Measurements from ENCODE around the gene VPS41. TPM values are rescaled to one million over a fixed set of nuclear protein-coding genes. Genes with fewer than 3 reads are reported as not detected.

Gene VPS41
- total RNA-seq, 1 donor from 2014 or later, result 108 TPM

DNA sequence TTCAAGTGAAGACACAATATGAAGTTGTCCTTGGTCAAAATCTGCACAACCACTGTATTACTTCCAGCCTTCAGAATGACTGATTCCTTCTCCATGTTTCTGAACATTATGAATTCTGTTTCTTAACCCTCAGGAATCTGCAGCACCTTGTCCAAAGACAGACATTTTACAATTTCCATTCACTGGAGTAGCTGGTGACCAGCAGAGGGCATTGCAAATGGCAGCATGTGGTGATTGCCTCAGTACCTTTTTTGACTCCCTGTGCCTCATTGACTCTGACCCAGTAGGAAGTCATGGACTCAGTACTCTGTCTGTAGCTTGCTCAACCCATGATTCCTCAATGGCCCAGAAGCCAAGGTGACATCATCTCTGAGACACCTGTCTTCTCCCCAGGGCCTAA is 879 bp upstream of the VPS41 start:
- no peaks in the 10 kb centered on the region for H3K9me3 Mint-ChIP-seq (ENCODE audit: unreplicated experiment)
- TF ChIP-seq, protein P1, sequence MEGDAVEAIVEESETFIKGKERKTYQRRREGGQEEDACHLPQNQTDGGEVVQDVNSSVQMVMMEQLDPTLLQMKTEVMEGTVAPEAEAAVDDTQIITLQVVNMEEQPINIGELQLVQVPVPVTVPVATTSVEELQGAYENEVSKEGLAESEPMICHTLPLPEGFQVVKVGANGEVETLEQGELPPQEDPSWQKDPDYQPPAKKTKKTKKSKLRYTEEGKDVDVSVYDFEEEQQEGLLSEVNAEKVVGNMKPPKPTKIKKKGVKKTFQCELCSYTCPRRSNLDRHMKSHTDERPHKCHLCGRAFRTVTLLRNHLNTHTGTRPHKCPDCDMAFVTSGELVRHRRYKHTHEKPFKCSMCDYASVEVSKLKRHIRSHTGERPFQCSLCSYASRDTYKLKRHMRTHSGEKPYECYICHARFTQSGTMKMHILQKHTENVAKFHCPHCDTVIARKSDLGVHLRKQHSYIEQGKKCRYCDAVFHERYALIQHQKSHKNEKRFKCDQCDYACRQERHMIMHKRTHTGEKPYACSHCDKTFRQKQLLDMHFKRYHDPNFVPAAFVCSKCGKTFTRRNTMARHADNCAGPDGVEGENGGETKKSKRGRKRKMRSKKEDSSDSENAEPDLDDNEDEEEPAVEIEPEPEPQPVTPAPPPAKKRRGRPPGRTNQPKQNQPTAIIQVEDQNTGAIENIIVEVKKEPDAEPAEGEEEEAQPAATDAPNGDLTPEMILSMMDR (IDR thresholded peaks at IDR 0.05; ENCODE audit: partially characterized antibody, unreplicated experiment), result no peak
- H3K4me3 Mint-ChIP-seq (ENCODE audit: unreplicated experiment), result no peak overlapping the region
- H3K4me1 Mint-ChIP-seq (ENCODE audit: low read depth, unreplicated experiment), result peaks cover 9% of the 10 kb centered on the region
- no peak for DNase-seq
- H3K36me3 Mint-ChIP-seq (ENCODE audit: unreplicated experiment), result no peaks in the 10 kb centered on the region
- no peak overlapping the region for H3K27ac Mint-ChIP-seq (ENCODE audit: unreplicated experiment)
- H3K27me3 Mint-ChIP-seq (ENCODE audit: unreplicated experiment), result peaks cover 3% of the 10 kb centered on the region

- no peak overlapping the region for H3K27ac Mint-ChIP-seq (ENCODE audit: unreplicated experiment)
- peak overlapping the region; percentile 99 for H3K4me3 Mint-ChIP-seq (ENCODE audit: unreplicated experiment)
- no peaks in the 10 kb centered on the region for H3K27me3 Mint-ChIP-seq (ENCODE audit: unreplicated experiment)
- no peaks in the 10 kb centered on the region for H3K9me3 Mint-ChIP-seq (ENCODE audit: unreplicated experiment)
- TF ChIP-seq, protein P1 (IDR thresholded peaks at IDR 0.05; ENCODE audit: partially characterized antibody, unreplicated experiment), result no peak
- DNase-seq, result no peak
- peaks cover 12% of the 10 kb centered on the region for H3K4me1 Mint-ChIP-seq (ENCODE audit: low read depth, unreplicated experiment)
- H3K36me3 Mint-ChIP-seq (ENCODE audit: unreplicated experiment), result no peaks in the 10 kb centered on the region
Measured at GRCh38 chr7:38907766-38908165, 1.2 kb downstream of the VPS41 start.

- H3K4me1 Mint-ChIP-seq (ENCODE audit: low read depth, unreplicated experiment), result peaks cover 18% of the 10 kb centered on the region
- peak; percentile 34 for DNase-seq
- no peaks in the 10 kb centered on the region for H3K36me3 Mint-ChIP-seq (ENCODE audit: unreplicated experiment)
- H3K4me3 Mint-ChIP-seq (ENCODE audit: unreplicated experiment), result peak overlapping the region; percentile 33
- H3K9me3 Mint-ChIP-seq (ENCODE audit: unreplicated experiment), result no peaks in the 10 kb centered on the region
- H3K27me3 Mint-ChIP-seq (ENCODE audit: unreplicated experiment), result no peaks in the 10 kb centered on the region
- TF ChIP-seq, protein P1 (IDR thresholded peaks at IDR 0.05; ENCODE audit: partially characterized antibody, unreplicated experiment), result no peak
- peak overlapping the region; percentile 63 for H3K27ac Mint-ChIP-seq (ENCODE audit: unreplicated experiment)
Measured at GRCh38 chr7:38907066-38907465, 1.9 kb downstream of the VPS41 start.

- H3K9me3 Mint-ChIP-seq (ENCODE audit: unreplicated experiment), result no peaks in the 10 kb centered on the region
- no peaks in the 10 kb centered on the region for H3K36me3 Mint-ChIP-seq (ENCODE audit: unreplicated experiment)
- DNase-seq, result no peak
- H3K4me3 Mint-ChIP-seq (ENCODE audit: unreplicated experiment), result no peak overlapping the region
- no peaks in the 10 kb centered on the region for H3K27me3 Mint-ChIP-seq (ENCODE audit: unreplicated experiment)
- H3K4me1 Mint-ChIP-seq (ENCODE audit: low read depth, unreplicated experiment), result peaks cover 18% of the 10 kb centered on the region
- no peak overlapping the region for H3K27ac Mint-ChIP-seq (ENCODE audit: unreplicated experiment)
- TF ChIP-seq, protein P1 (IDR thresholded peaks at IDR 0.05; ENCODE audit: partially characterized antibody, unreplicated experiment), result no peak
Measured at GRCh38 chr7:38905056-38905759, 3.8 kb downstream of the VPS41 start.

DNA sequence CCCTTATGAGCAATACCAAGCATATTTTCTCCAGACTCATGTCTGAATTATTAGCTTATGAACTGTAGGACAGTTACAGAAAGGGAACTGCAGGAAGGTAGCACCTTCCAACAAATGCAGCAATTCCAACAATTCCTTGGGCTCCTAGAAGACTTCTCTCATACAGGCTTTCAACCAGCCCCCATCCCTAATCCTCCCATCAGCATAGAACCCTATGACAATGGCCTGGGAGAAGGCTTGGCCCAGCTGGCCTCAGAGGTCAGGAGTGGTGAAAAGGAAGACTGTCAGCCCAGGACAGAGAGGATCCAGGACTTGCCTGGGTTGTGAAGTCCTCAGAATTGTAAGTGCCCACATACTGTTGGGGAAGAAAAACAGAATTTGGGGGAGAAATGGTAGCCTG is 5.9 kb downstream of the VPS41 start:
- TF ChIP-seq, protein P1 (IDR thresholded peaks at IDR 0.05; ENCODE audit: partially characterized antibody, unreplicated experiment), result no peak
- Mint-ChIP-seq H3K36me3 (ENCODE audit: unreplicated experiment) (no peaks in the 10 kb centered on the region), H3K27ac (ENCODE audit: unreplicated experiment) (no peak overlapping the region)

More for the DNA sequence above, 5.9 kb downstream of the VPS41 start:
- no peak for DNase-seq
- H3K9me3 Mint-ChIP-seq (ENCODE audit: unreplicated experiment), result no peaks in the 10 kb centered on the region
- no peaks in the 10 kb centered on the region for H3K27me3 Mint-ChIP-seq (ENCODE audit: unreplicated experiment)
- H3K4me3 Mint-ChIP-seq (ENCODE audit: unreplicated experiment), result no peak overlapping the region
- H3K4me1 Mint-ChIP-seq (ENCODE audit: low read depth, unreplicated experiment), result peaks cover 21% of the 10 kb centered on the region
